GM12878 (cell line): ENCODE measurements around the gene SLC4A5. TPM values are rescaled to one million over a fixed set of nuclear protein-coding genes. Genes with fewer than 3 reads are reported as not detected.

Source experiments
- ATAC-seq: fragments of 200-7000 bp; cut with Tn5 transposase; 3 replicates; pipeline ENCODE4 v1.9.1; 2020; ENCODE audit warnings: mild to moderate bottlenecking, moderate library complexity
- BruUV-seq: library from RNA; stranded (reverse); fragments of 400-500 nt; replicated peaks from 2 replicates; lab custom pipeline; 2021; lab: Mats Ljungman, UMichigan
- CTCF ChIA-PET: fragments of 300-600 bp; sonication (Branson Sonifier 250); formaldehyde crosslinking; extraction: SDS; loops from one replicate; lab custom pipeline; 2021; ENCODE audit warnings: inconsistent platforms; lab: Yijun Ruan, JAX
- POLR2A ChIA-PET: fragments of 350-600 bp; formaldehyde crosslinking; extraction: SDS; loops from one replicate; lab custom pipeline; 2021; ENCODE audit warnings: inconsistent platforms; lab: Charles Lee
- RAD21 ChIA-PET: fragments of 300-600 bp; sonication (Branson Sonifier 250); formaldehyde crosslinking; loops from one replicate; lab custom pipeline; 2023; ENCODE audit warnings: antibody characterized with exemption; ENCODE audit not compliant: unreplicated experiment; lab: Charles Lee
- SMC1A ChIA-PET: fragments of 300-600 bp; sonication (Branson Sonifier 250); formaldehyde crosslinking; loops from one replicate; lab custom pipeline; 2023; ENCODE audit not compliant: unreplicated experiment, uncharacterized antibody; lab: Charles Lee
- DNase-seq: peaks from one replicate; pipeline ENCODE4 v3.0.0-alpha.2; 2011; ENCODE audit warnings: low read depth, low spot score
- FAIRE-seq: peaks from 3 replicates; lab custom pipeline; 2011; peaks lifted over from hg19 to GRCh38; lab: Jason Lieb, UNC
- H2AFZ ChIP-seq: 2 replicates; pipeline ENCODE4 v1.6.0; 2011; ENCODE audit warnings: low read depth, low read length, control low read depth; ENCODE audit not compliant: control insufficient read depth
- H3K27ac ChIP-seq: 2 replicates; pipeline ENCODE4 v1.5.1; 2011; ENCODE audit warnings: control low read depth; ENCODE audit not compliant: control insufficient read depth, insufficient read depth
- H3K27me3 ChIP-seq, 2 experiments: replicated peaks in 1 of 2; 2 replicates each; pipeline versions ENCODE4 v1.6.0 to v1.6.1; 2011; ENCODE audit warnings: low read length in 1 of 2; ENCODE audit not compliant: control insufficient read depth in 2 of 2, insufficient read depth in 2 of 2
- H3K36me3 ChIP-seq, 2 experiments: 2 replicates each; pipeline ENCODE4 v1.5.1; 2011; ENCODE audit warnings: low read length in 1 of 2; ENCODE audit not compliant: control insufficient read depth in 2 of 2, insufficient read depth in 2 of 2
- H3K4me1 ChIP-seq: 2 replicates; pipeline ENCODE4 v1.6.1; 2011; ENCODE audit warnings: mild to moderate bottlenecking, low read length, moderate library complexity, mixed read lengths; ENCODE audit not compliant: control insufficient read depth, insufficient read depth
- H3K4me2 ChIP-seq: 2 replicates; pipeline ENCODE4 v1.6.0; 2011; ENCODE audit warnings: control low read depth; ENCODE audit not compliant: control insufficient read depth, insufficient read depth
- H3K4me3 ChIP-seq: fragments of 200-600 bp; sonication (generic); 2 replicates; pipeline ENCODE4 v1.5.1; 2016
- H3K79me2 ChIP-seq: 2 replicates; pipeline ENCODE4 v1.6.0; 2011; ENCODE audit warnings: low read length; ENCODE audit not compliant: control insufficient read depth, insufficient read depth
- H3K9ac ChIP-seq: 2 replicates; pipeline ENCODE4 v1.8.0; 2011; ENCODE audit warnings: low read length, control low read depth, mixed read lengths; ENCODE audit not compliant: control insufficient read depth, insufficient read depth
- H3K9me3 ChIP-seq: replicated peaks from 3 replicates; pipeline ENCODE4 v1.5.1; 2011; ENCODE audit warnings: mild to moderate bottlenecking, low read length; ENCODE audit not compliant: control insufficient read depth, insufficient read depth
- H4K20me1 ChIP-seq: 2 replicates; pipeline ENCODE4 v1.6.0; 2011; ENCODE audit not compliant: control insufficient read depth, insufficient read depth
- IRF4 ChIP-seq: IDR thresholded peaks from 2 replicates; pipeline ENCODE4 v1.6.1; 2011; ENCODE audit warnings: low read depth, low read length
- SIN3A ChIP-seq: IDR thresholded peaks from 2 replicates; pipeline ENCODE4 v1.6.1; 2012; ENCODE audit warnings: low read depth, low read length, improper control_type of control experiment
- SRF ChIP-seq, 2 experiments: IDR thresholded peaks; 2 replicates each; pipeline ENCODE4 v1.6.1; 2011; ENCODE audit warnings: low read depth in 2 of 2, low read length in 2 of 2, mild to moderate bottlenecking in 1 of 2, moderate library complexity in 1 of 2
- SUPT20H ChIP-seq: IDR thresholded peaks from 2 replicates; pipeline ENCODE4 v1.6.1; 2011; ENCODE audit warnings: low read depth, mild to moderate bottlenecking, low read length, moderate library complexity, borderline replicate concordance; ENCODE audit not compliant: control insufficient read depth
- TARDBP ChIP-seq: IDR thresholded peaks from 2 replicates; pipeline ENCODE4 v1.6.1; 2016; ENCODE audit warnings: borderline replicate concordance
- WGBS: methylation state at CpG from one replicate; pipeline ENCODE4 v1.1.6; 2016; ENCODE audit warnings: low lambda C conversion rate; ENCODE audit not compliant: insufficient replicate concordance, insufficient coverage; ENCODE audit errors: missing lambda C conversion rate; 5-methylcytosine and 5-hydroxymethylcytosine counted together
- in situ Hi-C: fragments of 300-500 bp; cut with MboI; formaldehyde crosslinking; loops from 9 replicates; pipeline ENCODE4 v1.14.3; 2018; ENCODE audit warnings: mixed read lengths
- intact Hi-C: fragments of 100-400 bp; cut with micrococcal nuclease; formaldehyde crosslinking; loops from one replicate; pipeline ENCODE4 v1.14.2; 2022; ENCODE audit not compliant: unreplicated experiment
- polyA plus RNA-seq, 11 experiments: library from polyadenylated mRNA; depleted of rRNA in 4 of 11; unstranded in 6 of 11; stranded (reverse) in 5 of 11; fragments of >200 nt; fragmentation: Nextera tagmentation in 4 of 11; fragmentation: Illumina TruSeq in 1 of 11; extraction: Ambion mirVana in 4 of 11; extraction: Trizol in 1 of 11; gene quantifications; 1 replicate in 1 of 11; 2 replicates in 10 of 11; pipeline versions ENCODE4 v1.2.1 to v1.2.3, GENCODE V29; 2011 to 2016; ENCODE audit warnings: inconsistent platforms in 2 of 11, missing spikeins in 2 of 11, low read depth in 1 of 11
- total RNA-seq, 4 experiments: library from RNA; depleted of rRNA in 3 of 4; stranded (reverse); fragments of >200 nt in 3 of 4; fragmentation: Illumina TruSeq in 1 of 4; extraction: Trizol in 1 of 4; gene quantifications; 2 replicates each; pipeline versions ENCODE4 v1.2.1 to v1.2.3, GENCODE V29; 2013 to 2021
- TF ChIP-seq, protein P1 (sequence below): fragments of 450-650 bp; IDR thresholded peaks from 2 replicates; pipeline ENCODE4 v1.6.1; 2014; ENCODE audit warnings: mild to moderate bottlenecking
- TF ChIP-seq, protein P2 (sequence below): fragments of 450-650 bp; formaldehyde crosslinking; IDR thresholded peaks from 2 replicates; pipeline ENCODE4 v1.4.0; 2020; ENCODE audit warnings: mild to moderate bottlenecking, moderate library complexity

Gene SLC4A5
- total and polyA plus RNA-seq, 10 of the 15 experiments (the other 5 are each of a cell fraction or from before 2014, with no cell fraction given), result 0.15 to 4.7 (median 1.6) TPM

DNA sequence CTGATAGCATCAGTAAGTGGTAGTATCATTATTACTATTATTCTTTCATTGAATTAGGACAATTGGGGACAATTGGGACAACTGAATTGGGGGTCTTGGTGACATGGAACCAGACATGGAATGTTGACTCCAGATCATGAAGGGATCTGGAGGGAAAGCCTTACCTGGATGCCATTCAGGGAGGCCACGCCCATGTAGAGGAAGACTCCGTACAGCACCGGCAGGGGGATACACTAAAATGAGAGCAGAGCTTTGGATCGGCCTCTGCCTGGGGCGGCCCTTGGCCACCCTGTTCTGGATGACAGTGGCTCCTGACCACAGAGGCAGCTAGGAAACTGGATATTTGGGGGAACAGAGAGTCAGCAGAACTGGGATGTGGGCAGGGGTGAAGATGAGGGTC is 115.6 kb downstream of the SLC4A5 start:
- ChIA-PET CTCF (interaction anchor here (1.4 to 3.2 kb wide), 2 partner anchors 22 to 26 kb away, joined by 3 to 9 read pairs; no protein-coding TSS in a partner anchor), RAD21 (no interaction called here), SMC1A (interaction anchor here (1.0 kb wide), 1 partner anchor 21 kb away, joined by 3 read pairs; no protein-coding TSS in a partner anchor), POLR2A (interaction anchor here (0.7 kb wide), 1 partner anchor 19 kb away, joined by 3 read pairs; no protein-coding TSS in a partner anchor)
- 80% methylated on average over 5 of the region's 5 CpGs for WGBS
- Histone ChIP-seq H3K4me1 (no peaks in the 10 kb centered on the region), H2AFZ (no peak overlapping the region), H3K79me2 (no peaks in the 10 kb centered on the region), H3K27ac (no peak overlapping the region), H3K9ac (no peak overlapping the region), H3K27me3 (no peaks in the 10 kb centered on the region), H3K9me3 (no peaks in the 10 kb centered on the region), H3K36me3 (no peaks in the 10 kb centered on the region), H3K4me3 (no peak overlapping the region), H3K4me2 (no peak overlapping the region), H4K20me1 (no peaks in the 10 kb centered on the region)
- DNase-seq (no peak), FAIRE-seq (no peak), ATAC-seq (no peak)
- BruUV-seq, result no TSS peak
- intact Hi-C loops (no loop called here), in situ Hi-C loops (no loop called here)
- no peak for TF ChIP-seq IRF4
- TF ChIP-seq TARDBP, result no peak

DNA sequence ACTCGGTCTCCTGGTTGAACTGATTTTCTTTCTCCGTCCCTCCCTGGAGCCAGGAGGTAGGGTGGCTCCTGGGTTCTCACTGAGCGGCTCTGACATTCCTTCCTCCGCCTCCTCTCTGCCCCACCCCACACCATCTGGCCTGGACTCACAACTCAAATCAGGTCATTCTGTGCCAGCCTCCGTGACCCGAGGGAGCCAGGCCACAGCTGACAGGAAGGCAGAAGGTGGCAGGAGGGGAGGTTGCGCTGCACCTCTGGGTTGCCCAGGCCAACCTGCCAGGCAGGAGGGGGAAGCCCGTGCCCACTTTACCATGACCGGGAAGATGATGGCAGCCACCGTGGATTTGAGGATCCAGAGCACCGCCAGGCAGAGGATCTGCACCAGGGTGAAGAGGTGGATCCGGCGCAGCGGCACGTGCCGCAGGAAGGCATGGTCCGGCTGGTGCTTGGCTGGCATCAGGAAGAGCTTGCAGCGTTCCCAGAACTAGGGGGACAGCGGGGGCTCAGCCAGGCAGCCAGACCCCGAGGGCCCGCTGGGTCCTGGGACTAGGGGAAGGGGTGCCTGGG is 116.5 kb downstream of the SLC4A5 start:
- BruUV-seq, result no TSS peak
- no peak for DNase-seq
- Histone ChIP-seq H3K27ac (no peak overlapping the region), H3K36me3 (no peaks in the 10 kb centered on the region), H2AFZ (no peak overlapping the region), H3K4me1 (no peaks in the 10 kb centered on the region), H3K4me3 (no peak overlapping the region)
- ATAC-seq, result no peak
- RAD21 ChIA-PET, result no interaction called here
- intact Hi-C loops, result no loop called here
- in situ Hi-C loops, result no loop called here
- no peak for TF ChIP-seq SUPT20H
- TF ChIP-seq, protein P1, sequence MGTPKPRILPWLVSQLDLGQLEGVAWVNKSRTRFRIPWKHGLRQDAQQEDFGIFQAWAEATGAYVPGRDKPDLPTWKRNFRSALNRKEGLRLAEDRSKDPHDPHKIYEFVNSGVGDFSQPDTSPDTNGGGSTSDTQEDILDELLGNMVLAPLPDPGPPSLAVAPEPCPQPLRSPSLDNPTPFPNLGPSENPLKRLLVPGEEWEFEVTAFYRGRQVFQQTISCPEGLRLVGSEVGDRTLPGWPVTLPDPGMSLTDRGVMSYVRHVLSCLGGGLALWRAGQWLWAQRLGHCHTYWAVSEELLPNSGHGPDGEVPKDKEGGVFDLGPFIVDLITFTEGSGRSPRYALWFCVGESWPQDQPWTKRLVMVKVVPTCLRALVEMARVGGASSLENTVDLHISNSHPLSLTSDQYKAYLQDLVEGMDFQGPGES, result no peak
- no peak for TF ChIP-seq SIN3A
- TF ChIP-seq, protein P2, sequence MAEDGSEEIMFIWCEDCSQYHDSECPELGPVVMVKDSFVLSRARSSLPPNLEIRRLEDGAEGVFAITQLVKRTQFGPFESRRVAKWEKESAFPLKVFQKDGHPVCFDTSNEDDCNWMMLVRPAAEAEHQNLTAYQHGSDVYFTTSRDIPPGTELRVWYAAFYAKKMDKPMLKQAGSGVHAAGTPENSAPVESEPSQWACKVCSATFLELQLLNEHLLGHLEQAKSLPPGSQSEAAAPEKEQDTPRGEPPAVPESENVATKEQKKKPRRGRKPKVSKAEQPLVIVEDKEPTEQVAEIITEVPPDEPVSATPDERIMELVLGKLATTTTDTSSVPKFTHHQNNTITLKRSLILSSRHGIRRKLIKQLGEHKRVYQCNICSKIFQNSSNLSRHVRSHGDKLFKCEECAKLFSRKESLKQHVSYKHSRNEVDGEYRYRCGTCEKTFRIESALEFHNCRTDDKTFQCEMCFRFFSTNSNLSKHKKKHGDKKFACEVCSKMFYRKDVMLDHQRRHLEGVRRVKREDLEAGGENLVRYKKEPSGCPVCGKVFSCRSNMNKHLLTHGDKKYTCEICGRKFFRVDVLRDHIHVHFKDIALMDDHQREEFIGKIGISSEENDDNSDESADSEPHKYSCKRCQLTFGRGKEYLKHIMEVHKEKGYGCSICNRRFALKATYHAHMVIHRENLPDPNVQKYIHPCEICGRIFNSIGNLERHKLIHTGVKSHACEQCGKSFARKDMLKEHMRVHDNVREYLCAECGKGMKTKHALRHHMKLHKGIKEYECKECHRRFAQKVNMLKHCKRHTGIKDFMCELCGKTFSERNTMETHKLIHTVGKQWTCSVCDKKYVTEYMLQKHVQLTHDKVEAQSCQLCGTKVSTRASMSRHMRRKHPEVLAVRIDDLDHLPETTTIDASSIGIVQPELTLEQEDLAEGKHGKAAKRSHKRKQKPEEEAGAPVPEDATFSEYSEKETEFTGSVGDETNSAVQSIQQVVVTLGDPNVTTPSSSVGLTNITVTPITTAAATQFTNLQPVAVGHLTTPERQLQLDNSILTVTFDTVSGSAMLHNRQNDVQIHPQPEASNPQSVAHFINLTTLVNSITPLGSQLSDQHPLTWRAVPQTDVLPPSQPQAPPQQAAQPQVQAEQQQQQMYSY (CRISPR knock-in tag), result no peak
- peak in 1 of 2 experiments; percentile 3; a peak in 1 of 4 replicates for TF ChIP-seq SRF (IDR thresholded peaks at IDR 0.05; ENCODE audit: low read depth in 2 of 2, low read length in 2 of 2)
- TF ChIP-seq, all 136 proteins: peak for 1
- ChIA-PET CTCF (interaction anchor here (1.4 to 3.2 kb wide), 2 partner anchors 23 to 27 kb away, joined by 3 to 9 read pairs; no protein-coding TSS in a partner anchor), POLR2A (no interaction called here), SMC1A (interaction anchor here (0.6 kb wide), 1 partner anchor 629 kb away, joined by 3 read pairs; no protein-coding TSS in a partner anchor)
- no peaks in the 10 kb centered on the region for H3K9me3 ChIP-seq
- 76% methylated on average over 21 of the region's 21 CpGs for WGBS
- H3K79me2 ChIP-seq, result no peaks in the 10 kb centered on the region
- no peaks in the 10 kb centered on the region for H4K20me1 ChIP-seq
- no peak for FAIRE-seq
- no peak overlapping the region for H3K9ac ChIP-seq
- no peaks in the 10 kb centered on the region for H3K27me3 ChIP-seq
- H3K4me2 ChIP-seq, result no peak overlapping the region
